GM23338 (cell line): Measurements from ENCODE around the gene POLA2. TPM values are rescaled to one million over a fixed set of nuclear protein-coding genes. Genes with fewer than 3 reads are reported as not detected.

ENCODE experiments used
- CTCF ChIP-seq, 2 experiments: fragments of 200-600 bp in 1 of 2; sonication (generic) in 1 of 2; conservative IDR thresholded peaks; 2 replicates each; pipeline versions ENCODE4 v1.5.1 to v1.6.1; 2016 to 2017; ENCODE audit warnings: antibody characterized with exemption in 2 of 2, low read depth in 2 of 2, mild to moderate bottlenecking in 2 of 2, moderate library complexity in 1 of 2
- ETS1 ChIP-seq: IDR thresholded peaks from 2 replicates; pipeline ENCODE4 v1.6.1; 2016; ENCODE audit warnings: antibody characterized with exemption
- JUNB ChIP-seq: IDR thresholded peaks from one replicate; pipeline ENCODE4 v1.6.1; 2016; ENCODE audit warnings: antibody characterized with exemption; ENCODE audit not compliant: unreplicated experiment
- ZNF462 ChIP-seq: fragments of 250-450 bp; sonication (Bioruptor Pico); IDR thresholded peaks from 2 replicates; pipeline ENCODE4 v1.5.0; 2020; ENCODE audit warnings: mild to moderate bottlenecking, moderate library complexity
- polyA plus RNA-seq: library from polyadenylated mRNA; unstranded; fragments of >200 nt; fragmentation: Nextera tagmentation; extraction: Ambion mirVana; gene quantifications from 2 replicates; pipeline ENCODE4 v1.2.1, GENCODE V29; 2016
- total RNA-seq: library from RNA; depleted of rRNA; stranded (reverse); fragments of >200 nt; shearing (Covaris generic); gene quantifications from 2 replicates; pipeline ENCODE4 v1.2.3, GENCODE V29; 2014

The POLA2 gene
- total and polyA plus RNA-seq, 2 experiments from 2014 or later, result 22.5 to 30.4 TPM

GRCh38 chr11:65300621-65301275, 39.0 kb downstream of the POLA2 start (continued):
- TF ChIP-seq ZNF462 (CRISPR knock-in tag) (no peak), CTCF (conservative IDR thresholded peaks at IDR 0.05; ENCODE audit: low read depth in 2 of 2) (no peak), ETS1 (no peak), JUNB (no peak)
